Colon (tissue), 2 donors: ENCODE data around the gene IGSF9.

Experiments
- FAIRE-seq: peaks from 2 replicates; lab custom pipeline; 2012; peaks lifted over from hg19 to GRCh38; lab: Jason Lieb, UNC
- donor health status: control.
- donor health status: control.

IGSF9 gene

GRCh38 chr1:159945483-159946241, at the start of gene IGSF9:
IGSF9 (minus strand) TSS chr1:159945613; CDS start chr1:159943454, 2,159 bp downstream.
- FAIRE-seq, result no peak

GRCh38 chr1:159994896-159995295, 49.5 kb upstream of the IGSF9 start:
- no peak for FAIRE-seq

GRCh38 chr1:159993911-159994310, 48.5 kb upstream of the IGSF9 start:
- no peak for FAIRE-seq

GRCh38 chr1:159992161-159992560, 46.7 kb upstream of the IGSF9 start:
- FAIRE-seq, result no peak

GRCh38 chr1:159991513-159991912, 46.1 kb upstream of the IGSF9 start:
- FAIRE-seq, result peak; percentile 33

- no peak for FAIRE-seq
Observed at GRCh38 chr1:159990005-159990404, 44.6 kb upstream of the IGSF9 start.

GRCh38 chr1:159989581-159989980, 44.2 kb upstream of the IGSF9 start:
- no peak for FAIRE-seq

- FAIRE-seq, result no peak
Observed at GRCh38 chr1:159988006-159988405, 42.6 kb upstream of the IGSF9 start.

GRCh38 chr1:159987186-159987585, 41.8 kb upstream of the IGSF9 start:
- no peak for FAIRE-seq

- no peak for FAIRE-seq
Observed at GRCh38 chr1:159986531-159986930, 41.1 kb upstream of the IGSF9 start.

GRCh38 chr1:159986093-159986492, 40.7 kb upstream of the IGSF9 start:
- FAIRE-seq, result no peak

GRCh38 chr1:159985473-159985872, 40.1 kb upstream of the IGSF9 start:
- FAIRE-seq, result no peak

GRCh38 chr1:159983681-159984080, 38.3 kb upstream of the IGSF9 start:
- no peak for FAIRE-seq

- FAIRE-seq, result no peak
Observed at GRCh38 chr1:159982280-159982679, 36.9 kb upstream of the IGSF9 start.

- no peak for FAIRE-seq
Observed at GRCh38 chr1:159981351-159982055, 36.1 kb upstream of the IGSF9 start.

- no peak for FAIRE-seq
Observed at GRCh38 chr1:159980786-159981185, 35.4 kb upstream of the IGSF9 start.

GRCh38 chr1:159980076-159980475, 34.7 kb upstream of the IGSF9 start:
- no peak for FAIRE-seq

- FAIRE-seq, result no peak
Observed at GRCh38 chr1:159979257-159979656, 33.8 kb upstream of the IGSF9 start.

GRCh38 chr1:159978107-159978398, 32.6 kb upstream of the IGSF9 start:
- FAIRE-seq, result no peak

GRCh38 chr1:159977364-159978106, 32.1 kb upstream of the IGSF9 start:
- no peak for FAIRE-seq

- FAIRE-seq, result no peak
Observed at GRCh38 chr1:159974350-159974965, 29.0 kb upstream of the IGSF9 start.

- no peak for FAIRE-seq
Observed at GRCh38 chr1:159973350-159973940, 28.0 kb upstream of the IGSF9 start.
